SK-N-SH treated with all-trans-retinoic acid at 6 μM for 48 hours (cell line): ENCODE measurements around the gene FIGN.
A peak's percentile ranks its signal among the peaks of the same experiment; 100 is the strongest.

Experiments used
- ATAC-seq: fragments of 200-7000 bp; cut with Tn5 transposase; 3 replicates; pipeline ENCODE4 v1.9.1; 2020; ENCODE audit warnings: mild to moderate bottlenecking, moderate library complexity
- ARNTL ChIP-seq: fragments of 450-650 bp; formaldehyde crosslinking; IDR thresholded peaks from 2 replicates; pipeline ENCODE4 v1.5.0; 2020; ENCODE audit warnings: low read depth, mild to moderate bottlenecking, moderate library complexity, borderline replicate concordance
- BACH2 ChIP-seq: fragments of 250-450 bp; sonication (Bioruptor Pico); IDR thresholded peaks from 2 replicates; pipeline ENCODE4 v1.9.0; 2021; ENCODE audit warnings: mild to moderate bottlenecking, borderline replicate concordance
- CREB5 ChIP-seq: fragments of 250-450 bp; sonication (Bioruptor Pico); IDR thresholded peaks from 2 replicates; pipeline ENCODE4 v1.5.1; 2020; ENCODE audit warnings: low read depth, mild to moderate bottlenecking, moderate library complexity
- CSDC2 ChIP-seq: fragments of 250-450 bp; sonication (Bioruptor Pico); IDR thresholded peaks from 2 replicates; pipeline ENCODE4 v1.5.0; 2020; ENCODE audit warnings: mild to moderate bottlenecking, moderate library complexity
- CSRNP3 ChIP-seq: fragments of 250-450 bp; sonication (Bioruptor Pico); IDR thresholded peaks from 2 replicates; pipeline ENCODE4 v1.5.1; 2021; ENCODE audit warnings: mild to moderate bottlenecking, moderate library complexity
- ESRRG ChIP-seq: fragments of 250-450 bp; sonication (Bioruptor Pico); IDR thresholded peaks from 2 replicates; pipeline ENCODE4 v1.6.1; 2021; ENCODE audit warnings: mild to moderate bottlenecking
- ISL1 ChIP-seq: fragments of 250-450 bp; sonication (Bioruptor Pico); IDR thresholded peaks from 2 replicates; pipeline ENCODE4 v2.1.2; 2022; ENCODE audit warnings: mild to moderate bottlenecking, moderate library complexity
- OSR1 ChIP-seq: fragments of 250-450 bp; sonication (Bioruptor Pico); IDR thresholded peaks from 2 replicates; pipeline ENCODE4 v1.8.0; 2022; ENCODE audit warnings: moderate library complexity, mild to moderate bottlenecking, inconsistent platforms
- PATZ1 ChIP-seq: fragments of 250-450 bp; sonication (Bioruptor Pico); IDR thresholded peaks from 2 replicates; pipeline ENCODE4 v1.8.0; 2020; ENCODE audit warnings: mild to moderate bottlenecking, moderate library complexity, borderline replicate concordance
- POU6F1 ChIP-seq: fragments of 250-450 bp; sonication (Bioruptor Pico); IDR thresholded peaks from 2 replicates; pipeline ENCODE4 v1.8.0; 2021; ENCODE audit warnings: low read depth, mild to moderate bottlenecking, moderate library complexity, borderline replicate concordance
- PPARA ChIP-seq: fragments of 250-450 bp; sonication (Bioruptor Pico); IDR thresholded peaks from 2 replicates; pipeline ENCODE4 v1.5.0; 2020; ENCODE audit warnings: mild to moderate bottlenecking, borderline replicate concordance
- RARB ChIP-seq: fragments of 250-450 bp; sonication (Bioruptor Pico); IDR thresholded peaks from 2 replicates; pipeline ENCODE4 v1.8.0; 2021; ENCODE audit warnings: mild to moderate bottlenecking, moderate library complexity
- TOX ChIP-seq: fragments of 250-450 bp; sonication (Bioruptor Pico); IDR thresholded peaks from 2 replicates; pipeline ENCODE4 v1.8.0; 2021; ENCODE audit warnings: mild to moderate bottlenecking, moderate library complexity, borderline replicate concordance
- TSHZ2 ChIP-seq: fragments of 250-450 bp; sonication (Bioruptor Pico); IDR thresholded peaks from 2 replicates; pipeline ENCODE4 v1.5.0; 2020; ENCODE audit warnings: mild to moderate bottlenecking, moderate library complexity
- ZC3H10 ChIP-seq: fragments of 250-450 bp; sonication (Bioruptor Pico); IDR thresholded peaks from 2 replicates; pipeline ENCODE4 v1.5.1; 2021; ENCODE audit warnings: mild to moderate bottlenecking, moderate library complexity
- ZFP3 ChIP-seq: fragments of 250-450 bp; sonication (Bioruptor Pico); IDR thresholded peaks from 2 replicates; pipeline ENCODE4 v1.5.0; 2020; ENCODE audit warnings: mild to moderate bottlenecking, moderate library complexity
- ZFP30 ChIP-seq: fragments of 450-650 bp; formaldehyde crosslinking; IDR thresholded peaks from 2 replicates; pipeline ENCODE4 v1.5.0; 2022; ENCODE audit warnings: mild to moderate bottlenecking, moderate library complexity
- ZNF8 ChIP-seq: fragments of 450-650 bp; formaldehyde crosslinking; IDR thresholded peaks from 2 replicates; pipeline ENCODE4 v1.5.0; 2020; ENCODE audit warnings: mild to moderate bottlenecking, moderate library complexity

The FIGN gene

GRCh38 chr2:163778045-163778781 lies 42.4 kb upstream of the FIGN start:
- ATAC-seq, result peak; percentile 78
- TF ChIP-seq ZFP3 (CRISPR knock-in tag) (no peak), ZNF8 (no peak), ISL1 (CRISPR knock-in tag) (peak; percentile 62; the same call in 1 of the 2 replicates), PATZ1 (CRISPR knock-in tag) (no peak)

GRCh38 chr2:163775304-163775703 lies 39.5 kb upstream of the FIGN start:
- TF ChIP-seq ZFP3 (CRISPR knock-in tag) (no peak), CREB5 (no peak), ISL1 (CRISPR knock-in tag) (no peak), POU6F1 (CRISPR knock-in tag) (no peak), ZNF8 (no peak), ZFP30 (CRISPR knock-in tag) (no peak), PATZ1 (CRISPR knock-in tag) (no peak), ARNTL (CRISPR knock-in tag) (no peak)
- no peak for ATAC-seq

- no peak for TF ChIP-seq TSHZ2 (CRISPR knock-in tag)
- no peak for TF ChIP-seq ZC3H10 (CRISPR knock-in tag)
- TF ChIP-seq TOX (CRISPR knock-in tag), result no peak
- TF ChIP-seq OSR1 (CRISPR knock-in tag), result no peak
- TF ChIP-seq BACH2 (CRISPR knock-in tag), result no peak
- peak; percentile 86 for ATAC-seq
Measured at GRCh38 chr2:163774862-163775261, 39.1 kb upstream of the FIGN start.

- no peak for TF ChIP-seq ESRRG
- no peak for TF ChIP-seq ZFP30 (CRISPR knock-in tag)
- TF ChIP-seq RARB (CRISPR knock-in tag), result no peak
- TF ChIP-seq CSDC2 (CRISPR knock-in tag), result no peak
- no peak for TF ChIP-seq PPARA (CRISPR knock-in tag)
- no peak for TF ChIP-seq BACH2 (CRISPR knock-in tag)
- TF ChIP-seq CSRNP3 (CRISPR knock-in tag), result no peak
- ATAC-seq, result no peak
Measured at GRCh38 chr2:163773276-163773675, 37.5 kb upstream of the FIGN start.
